ENCODE measurements around the gene SIRT1. TPM values are rescaled to one million over a fixed set of nuclear protein-coding genes. Genes with fewer than 3 reads are reported as not detected.

The SIRT1 gene
- polyA plus RNA-seq, 1 donor (not counting 4 experiments of a cell fraction or from before 2014, with no cell fraction given): 9.8 TPM

DNA sequence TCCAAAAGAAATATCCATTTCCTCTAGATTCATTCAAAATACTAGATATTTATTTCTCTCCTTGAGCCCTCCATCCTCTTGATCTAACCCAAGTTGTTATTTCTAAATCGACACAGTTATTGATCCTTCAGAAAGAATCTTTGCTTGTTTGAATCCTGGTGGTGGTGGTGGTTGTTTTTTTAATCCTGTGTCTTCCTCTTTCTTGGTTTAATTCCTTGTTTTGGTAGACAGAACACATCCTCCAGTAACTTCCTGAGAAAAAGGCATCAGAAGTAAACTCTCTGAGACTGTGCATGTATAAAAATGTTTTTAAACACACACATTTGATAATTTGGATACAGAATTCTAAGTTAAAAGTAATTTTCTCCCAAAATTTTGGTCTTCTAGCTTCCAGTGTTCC, 49.9 kb downstream of the SIRT1 start:
- no peak for FAIRE-seq

GRCh38 chr10:67935223-67935622, 50.8 kb downstream of the SIRT1 start:
- dilution Hi-C loops (cut with MboI; ENCODE audit: extremely low pct_ligation_motif_present, low sequenced_read_pairs): no loop called here
- H3K4me2 ChIP-seq (ENCODE audit: control insufficient read depth, extremely low read depth, insufficient read depth, low read depth, low read length): no peak overlapping the region
- H2AFZ ChIP-seq (ENCODE audit: control insufficient read depth, low read length): no peak overlapping the region
- H3K4me1 ChIP-seq (ENCODE audit: control insufficient read depth, extremely low read depth, insufficient read depth, low read length): no peaks in the 10 kb centered on the region
- no peaks in the 10 kb centered on the region for H3K27me3 ChIP-seq (ENCODE audit: control insufficient read depth, extremely low read depth, insufficient read depth, low read length)
- H4K20me1 ChIP-seq (ENCODE audit: control insufficient read depth, extremely low read depth, insufficient read depth, low read length): no peaks in the 10 kb centered on the region
- FAIRE-seq: no peak
- no peak overlapping the region for H3K4me3 ChIP-seq (ENCODE audit: control insufficient read depth in 2 of 3, extremely low read depth in 1 of 3, insufficient read depth in 2 of 3, low read depth in 1 of 3, low read length in 3 of 3)
- H3K27ac ChIP-seq (ENCODE audit: control insufficient read depth, insufficient read depth, low read length): no peak overlapping the region
- H3K9me3 ChIP-seq (ENCODE audit: control insufficient read depth, low read depth, low read length): no peaks in the 10 kb centered on the region
- H3K79me2 ChIP-seq (ENCODE audit: control insufficient read depth, insufficient read depth, low read length): no peaks in the 10 kb centered on the region
- TF ChIP-seq, protein P1, sequence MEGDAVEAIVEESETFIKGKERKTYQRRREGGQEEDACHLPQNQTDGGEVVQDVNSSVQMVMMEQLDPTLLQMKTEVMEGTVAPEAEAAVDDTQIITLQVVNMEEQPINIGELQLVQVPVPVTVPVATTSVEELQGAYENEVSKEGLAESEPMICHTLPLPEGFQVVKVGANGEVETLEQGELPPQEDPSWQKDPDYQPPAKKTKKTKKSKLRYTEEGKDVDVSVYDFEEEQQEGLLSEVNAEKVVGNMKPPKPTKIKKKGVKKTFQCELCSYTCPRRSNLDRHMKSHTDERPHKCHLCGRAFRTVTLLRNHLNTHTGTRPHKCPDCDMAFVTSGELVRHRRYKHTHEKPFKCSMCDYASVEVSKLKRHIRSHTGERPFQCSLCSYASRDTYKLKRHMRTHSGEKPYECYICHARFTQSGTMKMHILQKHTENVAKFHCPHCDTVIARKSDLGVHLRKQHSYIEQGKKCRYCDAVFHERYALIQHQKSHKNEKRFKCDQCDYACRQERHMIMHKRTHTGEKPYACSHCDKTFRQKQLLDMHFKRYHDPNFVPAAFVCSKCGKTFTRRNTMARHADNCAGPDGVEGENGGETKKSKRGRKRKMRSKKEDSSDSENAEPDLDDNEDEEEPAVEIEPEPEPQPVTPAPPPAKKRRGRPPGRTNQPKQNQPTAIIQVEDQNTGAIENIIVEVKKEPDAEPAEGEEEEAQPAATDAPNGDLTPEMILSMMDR (optimal IDR thresholded peaks at IDR 0.05 in 1 of 3, IDR thresholded peaks at IDR 0.05 in 1 of 3, conservative IDR thresholded peaks at IDR 0.05 in 1 of 3; ENCODE audit: extremely low read depth in 1 of 3, insufficient read depth in 2 of 3, low read length in 3 of 3): no peak
- TF ChIP-seq EZH2 (IDR thresholded peaks at IDR 0.05; ENCODE audit: low read length): no peak
- H3K9me1 ChIP-seq (ENCODE audit: control insufficient read depth, extremely low read depth, insufficient read depth, low read length): no peaks in the 10 kb centered on the region
- no peak overlapping the region for H3K9ac ChIP-seq (ENCODE audit: control insufficient read depth, extremely low read depth, insufficient read depth, low read length)
- no peak for DNase-seq (ENCODE audit: low read depth, low spot score)
- H3K36me3 ChIP-seq (ENCODE audit: control insufficient read depth in 2 of 2, extremely low read depth in 1 of 2, insufficient read depth in 2 of 2, low read length in 2 of 2): peaks cover 13 to 23% of the 10 kb centered on the region in 2 experiments

More for the DNA sequence above, 49.9 kb downstream of the SIRT1 start:
- dilution Hi-C loops (cut with MboI; ENCODE audit: extremely low pct_ligation_motif_present, low sequenced_read_pairs): no loop called here
- no peak for TF ChIP-seq EZH2 (IDR thresholded peaks at IDR 0.05; ENCODE audit: low read length)
- TF ChIP-seq, protein P1 (optimal IDR thresholded peaks at IDR 0.05 in 1 of 3, IDR thresholded peaks at IDR 0.05 in 1 of 3, conservative IDR thresholded peaks at IDR 0.05 in 1 of 3; ENCODE audit: extremely low read depth in 1 of 3, insufficient read depth in 2 of 3, low read length in 3 of 3): no peak
- Histone ChIP-seq H3K9ac (ENCODE audit: control insufficient read depth, extremely low read depth, insufficient read depth, low read length) (no peak overlapping the region), H4K20me1 (ENCODE audit: control insufficient read depth, extremely low read depth, insufficient read depth, low read length) (no peaks in the 10 kb centered on the region), H2AFZ (ENCODE audit: control insufficient read depth, low read length) (no peak overlapping the region), H3K36me3 (ENCODE audit: control insufficient read depth in 2 of 2, extremely low read depth in 1 of 2, insufficient read depth in 2 of 2, low read length in 2 of 2) (peaks cover 13 to 23% of the 10 kb centered on the region in 2 experiments), H3K79me2 (ENCODE audit: control insufficient read depth, insufficient read depth, low read length) (no peaks in the 10 kb centered on the region), H3K4me1 (ENCODE audit: control insufficient read depth, extremely low read depth, insufficient read depth, low read length) (no peaks in the 10 kb centered on the region), H3K9me3 (ENCODE audit: control insufficient read depth, low read depth, low read length) (no peaks in the 10 kb centered on the region), H3K4me3 (ENCODE audit: control insufficient read depth in 2 of 3, extremely low read depth in 1 of 3, insufficient read depth in 2 of 3, low read depth in 1 of 3, low read length in 3 of 3) (no peak overlapping the region), H3K27ac (ENCODE audit: control insufficient read depth, insufficient read depth, low read length) (no peak overlapping the region), H3K9me1 (ENCODE audit: control insufficient read depth, extremely low read depth, insufficient read depth, low read length) (no peaks in the 10 kb centered on the region), H3K4me2 (ENCODE audit: control insufficient read depth, extremely low read depth, insufficient read depth, low read depth, low read length) (no peak overlapping the region), H3K27me3 (ENCODE audit: control insufficient read depth, extremely low read depth, insufficient read depth, low read length) (no peaks in the 10 kb centered on the region)
- DNase-seq (ENCODE audit: low read depth, low spot score): no peak

Measured in keratinocyte (primary cell).